Stimulated activated CD4-positive, alpha-beta T cell treated with anti-CD3 and anti-CD28 coated beads, Interleukin-2, amount 100 ng/mL, for 48 hours (primary cell): Measurements from ENCODE around the gene TM9SF1.

ENCODE experiments used
- DNase-seq, 2 donors: peaks; one replicate each; pipeline ENCODE4 v3.0.0-alpha.2; 2020

Gene TM9SF1

GRCh38 chr14:24196071-24197055, 1.1 kb upstream of the TM9SF1 start:
- DNase-seq, result no peak

GRCh38 chr14:24194873-24195185, 412 bp downstream of the TM9SF1 start:
- DNase-seq, result no peak

GRCh38 chr14:24194186-24194872, 912 bp downstream of the TM9SF1 start:
- DNase-seq, result no peak

- DNase-seq, result no peak
Measured at GRCh38 chr14:24192933-24193332, 2.3 kb downstream of the TM9SF1 start.

- no peak for DNase-seq
Measured at GRCh38 chr14:24190416-24190815, 4.8 kb downstream of the TM9SF1 start.

DNA sequence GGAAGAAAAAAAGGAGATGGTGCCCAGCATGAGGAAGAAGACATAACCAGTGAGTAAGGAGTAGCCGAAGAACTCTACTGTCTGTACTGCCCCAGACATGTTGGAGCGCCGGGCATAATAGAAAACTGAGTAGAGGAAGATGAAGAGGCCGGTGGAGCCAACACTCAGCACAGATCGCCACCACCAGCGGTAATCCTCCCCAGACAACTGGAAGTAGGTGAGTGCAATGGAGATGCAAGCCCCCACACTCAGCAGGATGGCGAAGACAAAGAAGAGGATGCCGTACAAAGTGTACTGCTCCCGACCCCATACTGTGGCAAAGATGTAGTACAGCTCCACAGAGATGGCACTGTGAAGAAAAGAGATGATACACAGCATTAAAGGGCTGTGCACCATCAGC, 5.8 kb downstream of the TM9SF1 start:
- DNase-seq, result no peak

- no peak for DNase-seq
Measured at GRCh38 chr14:24189059-24189375, 6.2 kb downstream of the TM9SF1 start.

DNA sequence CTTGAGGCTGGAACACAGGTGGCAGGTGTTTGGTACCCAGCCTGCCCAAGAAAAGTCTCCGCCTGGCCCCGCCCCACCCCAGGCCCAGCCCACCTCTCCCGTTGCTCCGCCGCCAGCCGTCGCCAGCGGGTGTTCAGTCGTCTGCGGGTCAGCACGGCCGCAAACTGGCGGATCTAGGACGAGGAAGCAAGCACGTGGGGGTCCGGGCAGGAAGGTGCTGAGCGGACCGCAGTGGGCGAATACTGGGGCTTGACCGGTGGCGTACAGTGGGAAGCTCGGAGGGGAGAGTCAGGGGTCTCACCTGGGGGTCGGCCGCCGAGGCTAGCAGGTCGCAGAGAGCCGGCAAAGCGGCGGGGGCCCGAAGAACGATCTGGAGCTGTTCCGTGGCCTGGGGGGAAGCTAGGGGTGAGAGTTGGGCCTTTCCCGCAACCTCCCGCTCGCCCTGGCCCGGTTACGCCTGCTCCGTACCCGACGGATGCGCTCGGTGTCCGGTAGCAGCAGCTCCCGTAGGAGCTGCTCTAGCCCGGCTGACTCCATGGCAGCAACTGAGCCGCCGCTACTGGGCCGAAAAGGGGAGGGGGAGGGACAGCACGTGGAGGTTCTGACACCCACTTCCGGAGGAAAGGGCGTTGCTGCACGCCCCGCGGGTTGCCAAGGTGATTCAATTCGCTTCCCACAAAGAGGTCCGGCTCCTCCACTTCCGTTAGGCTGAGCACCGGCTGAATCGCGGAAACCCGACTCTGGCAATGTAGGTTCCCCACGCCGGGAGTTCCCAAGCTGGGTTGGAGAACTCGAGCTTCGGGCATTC, 6.8 kb downstream of the TM9SF1 start, which contains the start of gene IPO4:
Gene IPO4, minus strand, starts transcription at position 566 of the 808 bp plus-strand sequence. Its CDS starts 29 bp downstream, at position 537.
- peak; percentile 91 to 92 for DNase-seq

DNA sequence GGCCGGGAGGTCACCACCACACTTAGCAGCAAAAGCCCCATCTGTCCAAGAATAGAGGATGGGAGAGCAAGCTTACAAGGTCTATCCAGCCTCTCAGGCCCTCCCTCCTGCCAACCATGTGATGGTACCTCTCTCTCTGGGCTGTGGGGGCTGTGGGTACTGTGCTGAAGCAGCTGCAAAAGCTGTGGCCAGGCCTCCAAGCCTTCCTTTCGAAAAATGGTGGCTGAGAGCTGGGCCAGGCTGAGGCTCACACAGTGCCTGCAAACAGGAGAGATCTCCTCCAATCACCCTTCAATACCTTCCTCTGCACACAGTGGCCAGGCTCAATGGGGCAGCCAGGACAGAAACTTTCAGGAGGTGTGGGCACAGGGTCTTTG, 7.7 kb downstream of the TM9SF1 start:
- no peak for DNase-seq

GRCh38 chr14:24186831-24187538, 8.3 kb downstream of the TM9SF1 start:
- DNase-seq, result no peak

DNA sequence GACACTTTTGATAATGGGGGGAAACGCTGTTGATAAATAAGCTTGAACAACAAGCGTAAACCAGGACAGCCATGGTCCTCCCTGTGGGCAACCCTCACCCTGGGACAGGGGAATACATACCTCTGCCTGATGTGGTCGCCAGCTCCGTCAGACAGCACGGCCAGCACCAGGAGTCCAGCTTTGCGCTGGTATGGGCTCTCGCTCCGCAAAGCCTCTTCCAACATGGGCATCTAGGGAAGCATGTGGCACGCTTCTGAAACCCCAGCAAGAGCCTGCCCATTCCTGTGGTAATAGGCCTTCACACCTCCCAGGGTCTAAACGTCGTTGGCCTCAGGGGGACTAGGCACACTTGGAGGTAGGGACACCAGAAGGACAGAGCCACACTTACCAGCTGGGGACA, 9.5 kb downstream of the TM9SF1 start:
- no peak for DNase-seq

GRCh38 chr14:24185026-24185425, 10.2 kb downstream of the TM9SF1 start:
- DNase-seq, result no peak

DNA sequence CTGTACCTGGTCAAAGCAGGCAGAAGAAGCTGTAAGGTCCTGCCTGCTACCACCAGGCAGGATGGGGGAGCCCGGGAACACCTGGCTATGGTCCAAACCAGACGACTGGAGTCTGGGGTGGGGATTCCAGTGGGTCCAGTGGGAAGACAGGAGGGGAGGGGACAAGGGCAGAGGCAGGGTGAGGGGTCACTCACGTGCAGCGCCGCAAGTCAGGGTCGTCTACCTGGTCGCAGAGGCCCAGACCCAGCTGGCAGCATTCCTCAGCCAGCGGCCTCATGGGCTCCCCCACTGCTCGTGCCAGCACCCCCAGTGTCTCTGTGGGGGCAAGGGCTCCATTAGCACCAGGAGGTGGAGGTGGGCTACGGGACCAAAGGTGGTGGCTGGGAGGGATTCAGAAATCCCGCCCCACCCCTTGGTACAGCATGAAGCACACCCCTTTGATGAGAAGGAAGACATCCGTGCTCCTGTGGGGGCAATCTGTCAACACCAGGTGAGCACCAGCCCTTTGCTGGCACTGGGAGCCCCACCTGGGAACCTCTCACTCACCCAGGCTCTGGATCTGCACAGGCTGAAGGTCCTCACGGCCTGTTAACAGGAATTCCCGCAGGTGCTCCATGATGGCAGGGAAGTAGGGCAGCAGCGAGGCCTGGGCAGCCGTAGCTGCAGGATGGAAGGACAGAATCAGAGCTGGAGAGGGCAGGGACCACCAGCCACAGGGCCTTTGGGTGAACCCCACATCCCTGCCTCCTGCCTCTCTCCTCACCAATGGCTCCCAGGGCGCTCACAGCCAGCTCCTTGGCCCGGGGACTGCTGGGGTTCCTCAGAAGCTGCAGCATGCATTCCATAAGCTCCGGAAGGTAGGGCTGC, 10.9 kb downstream of the TM9SF1 start:
- DNase-seq, result no peak

DNA sequence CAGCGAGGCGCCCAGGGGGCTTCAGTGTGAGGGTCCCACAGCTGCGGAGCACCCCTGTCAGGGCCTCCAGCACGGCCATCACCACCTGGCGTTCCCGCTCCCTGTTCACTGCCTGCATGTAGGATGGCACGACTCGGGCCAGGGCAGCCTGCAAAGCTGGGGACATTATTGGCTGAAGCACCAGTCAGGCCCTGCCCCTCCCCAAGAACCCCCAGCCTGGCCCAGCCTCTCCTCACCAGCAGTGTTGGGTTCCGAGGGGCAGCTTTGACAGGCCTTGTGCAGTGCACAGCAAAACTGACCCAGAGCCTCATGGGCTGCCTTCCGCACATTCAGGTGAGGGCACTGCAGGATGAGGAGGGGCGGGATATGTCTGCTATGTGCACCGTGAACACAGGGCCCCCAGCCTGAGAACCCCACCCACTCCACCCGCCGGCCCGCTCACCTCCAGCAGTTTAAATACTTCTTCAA, 12.2 kb downstream of the TM9SF1 start:
- DNase-seq, result no peak

DNA sequence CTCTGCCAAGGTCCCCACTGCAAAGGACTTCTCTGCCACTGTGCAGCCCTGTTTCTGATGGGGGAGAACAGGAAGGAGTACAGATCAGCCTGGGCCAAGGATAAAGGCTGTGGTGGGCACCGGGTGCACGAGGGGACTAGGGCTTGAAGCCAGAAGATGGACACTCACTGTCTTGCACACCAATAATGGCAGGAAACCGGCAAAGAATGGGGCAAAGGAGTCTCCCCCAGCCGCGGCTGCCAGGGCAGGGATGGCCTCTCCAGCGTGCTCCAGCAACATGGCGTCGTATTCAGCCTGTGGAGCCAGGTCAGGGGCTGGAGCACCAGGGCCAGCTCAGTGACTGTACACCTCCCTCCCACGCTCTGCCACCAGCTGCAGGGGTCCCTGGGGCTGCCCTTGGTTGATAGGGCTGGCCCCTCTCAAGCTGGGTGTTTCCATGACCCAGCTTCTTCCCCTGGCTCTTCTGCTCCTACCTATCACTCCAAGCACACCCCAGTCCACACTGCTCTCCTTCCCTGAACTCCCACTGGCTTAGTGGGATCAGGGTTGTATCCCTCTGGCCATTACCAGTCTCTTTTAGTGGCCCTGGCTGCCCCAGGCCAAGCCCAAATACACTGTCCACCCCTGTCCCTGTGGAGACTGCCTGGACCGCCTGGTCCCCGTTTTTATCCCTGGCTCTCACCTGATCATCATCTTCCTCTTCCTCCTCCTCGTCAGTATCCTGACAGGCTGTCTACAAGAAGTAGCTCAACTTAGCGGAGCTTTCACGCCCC, 12.9 kb downstream of the TM9SF1 start:
- no peak for DNase-seq

DNA sequence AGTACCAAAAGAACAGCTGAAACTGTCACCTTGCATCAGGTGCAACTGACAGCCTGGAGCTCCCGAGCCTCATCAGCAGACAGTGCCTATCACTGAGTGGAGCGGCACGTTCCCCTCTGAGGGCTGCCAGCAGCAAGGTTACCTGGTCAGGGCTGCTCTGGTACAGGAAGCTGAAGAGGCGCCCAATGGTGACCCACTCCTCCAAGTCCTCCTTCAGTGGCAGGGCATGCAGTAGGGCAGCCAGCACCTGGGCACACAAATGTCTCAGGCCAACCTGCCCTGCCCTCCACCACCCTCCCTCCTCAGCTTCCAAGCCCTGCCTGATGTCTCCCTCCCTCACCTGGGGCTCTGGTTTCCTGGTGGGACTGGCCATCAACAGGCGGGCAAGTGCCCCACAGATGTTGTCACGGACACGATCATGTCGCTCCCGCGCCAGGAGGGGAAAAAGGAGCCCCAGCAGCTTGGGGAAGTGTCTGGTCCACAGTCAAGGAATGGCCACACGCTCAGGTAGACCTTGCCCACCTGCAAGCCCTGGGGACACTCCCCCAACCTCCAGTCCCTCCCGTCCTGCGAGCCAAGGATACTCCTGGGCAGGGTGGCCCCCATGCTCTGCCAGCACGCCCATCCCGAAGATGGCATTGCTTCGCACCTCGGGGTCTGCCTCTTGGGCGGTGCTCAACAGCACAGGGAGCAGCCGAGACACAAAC, 13.7 kb downstream of the TM9SF1 start:
- no peak for DNase-seq

DNA sequence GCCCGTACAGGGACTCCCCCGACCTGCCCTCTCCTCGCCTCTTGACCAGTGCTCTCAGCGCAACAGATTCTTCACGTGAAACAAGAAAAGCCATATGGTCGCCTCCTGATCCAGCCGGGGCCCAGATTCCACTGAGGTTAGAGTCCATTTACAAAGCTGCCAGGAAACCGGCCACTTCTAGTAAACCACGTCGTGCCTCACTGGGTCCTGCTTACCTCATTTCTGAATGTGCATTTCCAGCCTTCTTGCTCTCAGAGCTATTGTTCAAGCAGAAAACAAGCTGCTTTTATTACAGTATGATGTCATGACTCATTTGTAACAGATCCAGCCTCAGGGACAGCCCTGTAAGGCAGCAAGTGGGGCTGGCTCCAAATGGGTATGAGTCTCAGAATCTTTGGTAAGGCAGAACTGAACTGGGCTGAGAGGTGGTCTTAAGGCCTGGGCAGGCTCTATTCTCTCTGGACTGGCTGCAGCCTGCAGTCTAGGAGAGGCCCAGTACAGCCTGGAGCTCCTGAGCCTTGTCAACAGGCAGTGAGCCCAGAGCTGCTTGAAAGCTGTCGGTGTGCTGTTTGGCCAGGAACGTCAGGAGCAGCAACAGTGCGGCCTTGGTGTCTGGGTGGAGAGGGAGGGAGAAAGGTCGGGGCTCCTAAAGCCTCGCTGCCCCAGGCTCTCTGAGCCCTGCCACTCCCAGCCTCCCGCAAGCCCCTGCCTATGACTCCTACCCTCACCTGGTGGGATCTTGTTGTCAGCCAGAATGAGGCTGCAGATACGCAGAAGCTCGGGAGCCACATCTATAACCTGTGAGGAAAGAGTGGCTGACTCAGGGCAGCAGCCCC, 15.1 kb downstream of the TM9SF1 start:
- no peak for DNase-seq

GRCh38 chr14:24179294-24179960, 15.8 kb downstream of the TM9SF1 start:
- no peak for DNase-seq
